SU-DHL-6 (cell line): Measurements from ENCODE around the gene HID1.

ENCODE experiments used
- H2AFZ ChIP-seq: fragments of 200-600 bp; sonication (generic); 2 replicates; pipeline ENCODE4 v1.6.1; 2014; ENCODE audit warnings: low read depth, mild to moderate bottlenecking, moderate library complexity, mixed read lengths, antibody characterized with exemption, low read length; ENCODE audit not compliant: severe bottlenecking
- H3F3A ChIP-seq: fragments of 200-600 bp; shearing (Covaris generic); 2 replicates; pipeline ENCODE4 v1.6.0; 2016; ENCODE audit warnings: antibody characterized with exemption, mild to moderate bottlenecking; ENCODE audit not compliant: insufficient read depth
- H3K27ac ChIP-seq: fragments of 200-600 bp; sonication (generic); 2 replicates; pipeline ENCODE4 v1.5.1; 2016; ENCODE audit warnings: low read depth, mild to moderate bottlenecking, low read length, moderate library complexity, mixed read lengths
- H3K27me3 ChIP-seq: fragments of 200-600 bp; sonication (generic), shearing (Covaris generic); 2 replicates; pipeline ENCODE4 v1.6.0; 2014; ENCODE audit warnings: mild to moderate bottlenecking, low read length
- H3K36me3 ChIP-seq: fragments of 200-600 bp; sonication (generic); 2 replicates; pipeline ENCODE4 v1.6.1; 2014; ENCODE audit warnings: mild to moderate bottlenecking, low read length, mixed read lengths
- H3K4me2 ChIP-seq: fragments of 300-600, 200-600 bp; shearing (Covaris generic), sonication (generic); 2 replicates; pipeline ENCODE4 v1.6.0; 2014; ENCODE audit warnings: low read length, low read depth, mild to moderate bottlenecking; ENCODE audit not compliant: poor library complexity, severe bottlenecking
- H3K4me3 ChIP-seq: fragments of 200-600 bp; sonication (generic); 2 replicates; pipeline ENCODE4 v1.5.1; 2014; ENCODE audit warnings: antibody characterized with exemption, low read length, mild to moderate bottlenecking, mixed read lengths; ENCODE audit not compliant: insufficient read depth, poor library complexity, severe bottlenecking
- H3K79me2 ChIP-seq: fragments of 200-600 bp; sonication (generic); 2 replicates; pipeline ENCODE4 v1.6.1; 2014; ENCODE audit warnings: mild to moderate bottlenecking, low read length, moderate library complexity; ENCODE audit not compliant: insufficient read depth
- H3K9ac ChIP-seq: fragments of 200-600 bp; sonication (generic); 2 replicates; pipeline ENCODE4 v1.7.0; 2014; ENCODE audit warnings: mild to moderate bottlenecking, low read length
- H3K9me2 ChIP-seq: fragments of 200-600 bp; sonication (generic); replicated peaks from 2 replicates; pipeline ENCODE4 v1.6.1; 2014; ENCODE audit warnings: low read length; ENCODE audit not compliant: insufficient read depth
- H3K9me3 ChIP-seq: fragments of 200-600 bp; sonication (generic); 2 replicates; pipeline ENCODE4 v1.6.1; 2014; ENCODE audit warnings: low read length, mixed read lengths; ENCODE audit not compliant: insufficient read depth
- H4K20me1 ChIP-seq: fragments of 200-600 bp; sonication (generic); 2 replicates; pipeline ENCODE4 v1.6.1; 2014; ENCODE audit warnings: low read depth, mild to moderate bottlenecking, antibody characterized with exemption, low read length, moderate library complexity, mixed read lengths
- CTCF ChIP-seq: fragments of 200-600 bp; sonication (generic); IDR thresholded peaks from one replicate; pipeline ENCODE4 v1.5.1; 2017; ENCODE audit warnings: antibody characterized with exemption, mild to moderate bottlenecking, low read length, moderate library complexity; ENCODE audit not compliant: insufficient read depth, poor library complexity, severe bottlenecking
- EZH2phosphoT487 ChIP-seq: fragments of 200-600 bp; sonication (generic), shearing (Covaris generic); conservative IDR thresholded peaks from 2 replicates; pipeline ENCODE4 v1.6.1; 2018; ENCODE audit warnings: mild to moderate bottlenecking, antibody characterized with exemption, low read length, moderate library complexity, mixed read lengths

Gene HID1

GRCh38 chr17:75012096-75012345 lies 39.5 kb upstream of the HID1 start:
- H3K27ac ChIP-seq, result no peak overlapping the region
- H2AFZ ChIP-seq, result peak overlapping the region; percentile 93

GRCh38 chr17:75011401-75012095 lies 39.0 kb upstream of the HID1 start:
- Histone ChIP-seq H3K79me2 (peaks cover 11% of the 10 kb centered on the region), H3K27ac (no peak overlapping the region), H4K20me1 (no peaks in the 10 kb centered on the region), H3K9me2 (no peaks in the 10 kb centered on the region), H3K27me3 (no peaks in the 10 kb centered on the region), H3K4me3 (no peak overlapping the region), H3K4me2 (peak overlapping the region; percentile 96), H3F3A (peaks cover 11% of the 10 kb centered on the region), H2AFZ (peak overlapping the region; percentile 93), H3K9me3 (no peaks in the 10 kb centered on the region), H3K9ac (peak overlapping the region; percentile 74), H3K36me3 (no peaks in the 10 kb centered on the region)
- TF ChIP-seq CTCF (no peak), EZH2phosphoT487 (no peak)

More at GRCh38 chr17:75012096-75012345, 39.5 kb upstream of the HID1 start:
- Histone ChIP-seq H3K79me2 (peaks cover 11% of the 10 kb centered on the region), H3K9me3 (no peaks in the 10 kb centered on the region), H4K20me1 (no peaks in the 10 kb centered on the region), H3K4me2 (peak overlapping the region; percentile 96), H3F3A (peaks cover 11% of the 10 kb centered on the region), H3K36me3 (no peaks in the 10 kb centered on the region), H3K9me2 (no peaks in the 10 kb centered on the region), H3K27me3 (no peaks in the 10 kb centered on the region), H3K9ac (peak overlapping the region; percentile 74), H3K4me3 (peak overlapping the region; percentile 73)
- TF ChIP-seq CTCF, result no peak
- no peak for TF ChIP-seq EZH2phosphoT487

GRCh38 chr17:75010683-75011400 lies 38.3 kb upstream of the HID1 start:
- H2AFZ ChIP-seq, result peak overlapping the region; percentile 93
- no peaks in the 10 kb centered on the region for H3K9me3 ChIP-seq
- no peaks in the 10 kb centered on the region for H3K27me3 ChIP-seq
- H4K20me1 ChIP-seq, result no peaks in the 10 kb centered on the region
- H3K27ac ChIP-seq, result no peak overlapping the region
- H3K4me3 ChIP-seq, result no peak overlapping the region
- no peak for TF ChIP-seq EZH2phosphoT487
- H3K9me2 ChIP-seq, result no peaks in the 10 kb centered on the region
- H3K4me2 ChIP-seq, result no peak overlapping the region
- H3F3A ChIP-seq, result peaks cover 11% of the 10 kb centered on the region
- H3K9ac ChIP-seq, result no peak overlapping the region
- H3K79me2 ChIP-seq, result peaks cover 11% of the 10 kb centered on the region
- H3K36me3 ChIP-seq, result no peaks in the 10 kb centered on the region

GRCh38 chr17:75009139-75009724 lies 36.7 kb upstream of the HID1 start:
- no peaks in the 10 kb centered on the region for H3K27me3 ChIP-seq
- TF ChIP-seq CTCF, result no peak
- TF ChIP-seq EZH2phosphoT487, result no peak
- H3K4me2 ChIP-seq, result no peak overlapping the region

More at GRCh38 chr17:75009139-75009724, 36.7 kb upstream of the HID1 start:
- H2AFZ ChIP-seq, result no peak overlapping the region
- H3K9ac ChIP-seq, result no peak overlapping the region
- no peaks in the 10 kb centered on the region for H3K36me3 ChIP-seq
- peaks cover 11% of the 10 kb centered on the region for H3F3A ChIP-seq
- no peak overlapping the region for H3K27ac ChIP-seq
- H3K4me3 ChIP-seq, result no peak overlapping the region
- H4K20me1 ChIP-seq, result no peaks in the 10 kb centered on the region
- H3K9me2 ChIP-seq, result no peaks in the 10 kb centered on the region
- H3K79me2 ChIP-seq, result peaks cover 11% of the 10 kb centered on the region
- H3K9me3 ChIP-seq, result no peaks in the 10 kb centered on the region
